Transverse colon (tissue), 4 donors: ENCODE measurements around the gene ZMYND11. TPM values are rescaled to one million over a fixed set of nuclear protein-coding genes. Genes with fewer than 3 reads are reported as not detected.
"Not testable (repeated sequence)": the region's sequence is repeated elsewhere in the genome, so short reads cannot be mapped to it uniquely, and the experiment has no call there.

Experiments used
- DNase-seq: peaks from one replicate; pipeline ENCODE4 v3.0.0-alpha.2; 2019
- H3K27ac ChIP-seq, 4 donors: fragments of 200-600 bp; sonication (generic); 2 replicates each; pipeline ENCODE4 v1.5.1; 2016 to 2018; ENCODE audit warnings: inconsistent platforms in 4 of 4
- H3K27me3 ChIP-seq: fragments of 200-600 bp; sonication (generic); 2 replicates; pipeline ENCODE4 v1.5.1; 2017; ENCODE audit warnings: inconsistent platforms
- H3K36me3 ChIP-seq, 4 donors: fragments of 200-600 bp; sonication (generic); 2 replicates each; pipeline ENCODE4 v1.5.1; 2017 to 2019; ENCODE audit warnings: inconsistent platforms in 4 of 4
- H3K4me1 ChIP-seq, 4 donors: fragments of 200-600 bp; sonication (generic); 2 replicates each; pipeline ENCODE4 v1.5.1; 2017 to 2020; ENCODE audit warnings: inconsistent platforms in 4 of 4
- H3K4me3 ChIP-seq, 4 donors: fragments of 200-600 bp; sonication (generic); 1 replicate in 1 of 4; 2 replicates in 3 of 4; pipeline versions ENCODE4 v1.5.1 to v1.6.1; 2017 to 2019; ENCODE audit warnings: inconsistent platforms in 4 of 4
- H3K9me3 ChIP-seq, 2 donors: fragments of 200-600 bp; sonication (generic); 2 replicates each; pipeline ENCODE4 v1.5.1; 2017 to 2019; ENCODE audit warnings: inconsistent platforms in 2 of 2
- CTCF ChIP-seq, 5 experiments: fragments of 200-600 bp in 3 of 5; fragments of 450-650 bp in 2 of 5; sonication (generic) in 3 of 5; IDR thresholded peaks; 1 replicate in 2 of 5; 2 replicates in 3 of 5; pipeline ENCODE4 v1.5.1; 2016 to 2017; ENCODE audit warnings: antibody characterized with exemption in 5 of 5, inconsistent platforms in 3 of 5, mild to moderate bottlenecking in 2 of 5, moderate library complexity in 1 of 5
- EP300 ChIP-seq: sonication (generic); formaldehyde crosslinking; IDR thresholded peaks from one replicate; pipeline ENCODE4 v1.6.1; 2017; ENCODE audit warnings: antibody characterized with exemption, low read depth
- POLR2A ChIP-seq: fragments of 450-650 bp; IDR thresholded peaks from one replicate; pipeline ENCODE4 v1.6.1; 2016; ENCODE audit warnings: antibody characterized with exemption, mild to moderate bottlenecking, moderate library complexity
- POLR2AphosphoS5 ChIP-seq, 3 donors: sonication (generic); formaldehyde crosslinking; IDR thresholded peaks; one replicate each; pipeline ENCODE4 v1.6.1; 2016; ENCODE audit warnings: antibody characterized with exemption in 3 of 3
- WGBS, 2 donors: methylation state at CpG; one replicate each; pipeline ENCODE4 v1.1.5; 2018; ENCODE audit warnings: low coverage in 1 of 2; 5-methylcytosine and 5-hydroxymethylcytosine counted together
- in situ Hi-C, 4 donors: fragments of 200-750 bp; cut with MboI; loops; one replicate each; pipeline versions ENCODE4 v1.15.0 to v1.15.1; 2017; ENCODE audit warnings: low sequenced_read_pairs in 3 of 4, low pct_ligation_motif_present in 1 of 4, low pct_unique_long_range_greater_than_20kb in 1 of 4
- intact Hi-C: fragments of 100-400 bp; cut with DNase I; formaldehyde crosslinking; loops from one replicate; pipeline ENCODE4 v1.15.1; 2023; ENCODE audit warnings: low total_unique reads
- total RNA-seq, 4 donors: library from RNA; depleted of rRNA; stranded (reverse); fragments of >200 nt; gene quantifications; one replicate each; pipeline ENCODE4 v1.1.0, GENCODE V29; 2016

The ZMYND11 gene
- total RNA-seq, 4 donors from 2014 or later = 41.1 to 69.1 (median 54.2) TPM

- WGBS, 2 donors = 94 to 97% methylated on average over 3 to 4 of the region's 4 CpGs
- Histone ChIP-seq H3K27ac (no peak overlapping the region), H3K36me3 (peaks cover 0 to 57% (median 16%) of the 10 kb centered on the region in 4 donors), H3K4me1 (no peaks in the 10 kb centered on the region), H3K27me3 (no peaks in the 10 kb centered on the region), H3K4me3 (no peak overlapping the region), H3K9me3 (no peaks in the 10 kb centered on the region)
- in situ Hi-C loops (no loop called here), intact Hi-C loops (no loop called here)
- no peak for TF ChIP-seq EP300
- no peak for TF ChIP-seq CTCF (IDR thresholded peaks at IDR 0.05)
- TF ChIP-seq POLR2A = no peak
- TF ChIP-seq POLR2AphosphoS5 (IDR thresholded peaks at IDR 0.05) = no peak
- DNase-seq = no peak
These were observed 112.2 kb downstream of the ZMYND11 start for GRCh38 chr10:247480-247879.

GRCh38 chr10:248307-248706, 113.1 kb downstream of the ZMYND11 start:
- in situ Hi-C loops = no loop called here
- H3K36me3 ChIP-seq = peaks cover 0 to 61% (median 17%) of the 10 kb centered on the region in 4 donors
- 97% methylated on average over 11 to 15 of the region's 15 CpGs for WGBS, 2 donors
- H3K4me3 ChIP-seq = no peak overlapping the region
- intact Hi-C loops = no loop called here
- no peaks in the 10 kb centered on the region for H3K27me3 ChIP-seq
- H3K9me3 ChIP-seq = no peaks in the 10 kb centered on the region
- DNase-seq = no peak
- TF ChIP-seq CTCF (IDR thresholded peaks at IDR 0.05) (no peak), POLR2A (no peak), POLR2AphosphoS5 (IDR thresholded peaks at IDR 0.05) (no peak), EP300 (no peak)
- no peaks in the 10 kb centered on the region for H3K4me1 ChIP-seq
- no peak overlapping the region for H3K27ac ChIP-seq

- no peak for DNase-seq
- TF ChIP-seq POLR2A (no peak), EP300 (no peak), CTCF (IDR thresholded peaks at IDR 0.05) (no peak), POLR2AphosphoS5 (IDR thresholded peaks at IDR 0.05) (no peak)
- H3K9me3 ChIP-seq = no peaks in the 10 kb centered on the region
- H3K36me3 ChIP-seq = peaks cover 0 to 55% (median 17%) of the 10 kb centered on the region in 4 donors
- no peaks in the 10 kb centered on the region for H3K4me1 ChIP-seq
- 92 to 95% methylated on average over 12 to 13 of the region's 13 CpGs for WGBS, 2 donors
- H3K27ac ChIP-seq = no peak overlapping the region
- intact Hi-C loops = no loop called here
- no peaks in the 10 kb centered on the region for H3K27me3 ChIP-seq
- in situ Hi-C loops = no loop called here
- no peak overlapping the region for H3K4me3 ChIP-seq
These were observed 116.8 kb downstream of the ZMYND11 start for GRCh38 chr10:251982-252582.

- TF ChIP-seq CTCF (IDR thresholded peaks at IDR 0.05) (no peak), POLR2A (no peak), POLR2AphosphoS5 (IDR thresholded peaks at IDR 0.05) (no peak), EP300 (no peak)
- in situ Hi-C loops (no loop called here), intact Hi-C loops (no loop called here)
- no peaks in the 10 kb centered on the region for H3K36me3 ChIP-seq
- no peak overlapping the region for H3K4me3 ChIP-seq
- no peaks in the 10 kb centered on the region for H3K9me3 ChIP-seq
- H3K27me3 ChIP-seq = no peaks in the 10 kb centered on the region
- no peak overlapping the region for H3K27ac ChIP-seq
- no peaks in the 10 kb centered on the region for H3K4me1 ChIP-seq
- no peak for DNase-seq
- 77 to 80% methylated on average over 15 of the region's 15 CpGs for WGBS, 2 donors
These were observed 125.7 kb downstream of the ZMYND11 start for GRCh38 chr10:260819-261429.

GRCh38 chr10:264160-265073, 129.2 kb downstream of the ZMYND11 start:
- DNase-seq, H3K9me3 ChIP-seq, intact Hi-C loops, H3K27ac ChIP-seq, H3K4me1 ChIP-seq, H3K4me3 ChIP-seq, H3K36me3 ChIP-seq, H3K27me3 ChIP-seq, in situ Hi-C loops: not testable (repeated sequence)
- 70 to 73% methylated on average over 5 to 11 of the region's 11 CpGs for WGBS, 2 donors

GRCh38 chr10:265074-265440, 129.8 kb downstream of the ZMYND11 start:
- WGBS, 2 donors = 84 to 93% methylated on average over 2 to 6 of the region's 6 CpGs
- DNase-seq, H3K4me3 ChIP-seq, H3K4me1 ChIP-seq, intact Hi-C loops, in situ Hi-C loops, H3K27me3 ChIP-seq, H3K36me3 ChIP-seq, H3K27ac ChIP-seq, H3K9me3 ChIP-seq: not testable (repeated sequence)
